Eye (tissue), 1 donor: ENCODE data around the gene ROPN1L.
A peak's percentile ranks its signal among the peaks of the same experiment; 100 is the strongest.

Source experiments
- DNase-seq: peaks from one replicate; pipeline ENCODE4 v3.0.0-alpha.2; 2015

The ROPN1L gene

GRCh38 chr5:10459080-10460055 lies 17.7 kb downstream of the ROPN1L start:
- no peak for DNase-seq

DNA sequence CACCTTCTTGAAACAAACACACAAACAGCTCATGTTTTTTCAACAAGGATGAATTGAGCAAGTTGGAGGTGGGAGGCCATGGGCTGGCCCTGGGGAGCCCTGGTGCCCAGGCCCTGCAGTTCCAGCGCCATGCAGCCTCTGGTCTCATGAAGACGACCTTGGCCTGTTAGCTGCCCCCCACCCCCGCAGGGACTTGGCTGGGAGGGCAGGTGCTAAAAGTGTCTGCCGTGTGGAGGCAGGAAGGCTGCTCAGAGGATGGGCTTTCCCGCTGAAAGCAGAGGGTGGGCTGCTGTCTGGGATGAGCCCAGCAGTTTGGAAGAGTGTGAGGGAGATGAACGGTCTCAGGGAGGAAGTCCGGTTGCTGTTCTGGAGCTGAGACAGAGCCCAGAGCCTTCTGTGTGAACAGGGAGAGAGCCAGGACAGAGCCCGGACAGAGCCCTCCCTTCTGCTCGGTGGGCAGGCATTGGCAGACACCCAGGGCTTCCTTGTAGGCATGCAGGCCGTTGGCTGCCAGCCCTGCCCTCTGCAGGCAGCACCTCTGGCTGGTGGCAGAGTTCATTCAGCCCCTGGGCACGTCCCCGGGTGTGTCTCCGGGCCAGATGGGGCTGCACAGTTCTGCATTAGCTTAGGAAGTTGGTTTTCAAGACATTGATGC lies 18.7 kb downstream of the ROPN1L start:
- DNase-seq: no peak

GRCh38 chr5:10461041-10461440 lies 19.4 kb downstream of the ROPN1L start:
- DNase-seq: no peak

DNA sequence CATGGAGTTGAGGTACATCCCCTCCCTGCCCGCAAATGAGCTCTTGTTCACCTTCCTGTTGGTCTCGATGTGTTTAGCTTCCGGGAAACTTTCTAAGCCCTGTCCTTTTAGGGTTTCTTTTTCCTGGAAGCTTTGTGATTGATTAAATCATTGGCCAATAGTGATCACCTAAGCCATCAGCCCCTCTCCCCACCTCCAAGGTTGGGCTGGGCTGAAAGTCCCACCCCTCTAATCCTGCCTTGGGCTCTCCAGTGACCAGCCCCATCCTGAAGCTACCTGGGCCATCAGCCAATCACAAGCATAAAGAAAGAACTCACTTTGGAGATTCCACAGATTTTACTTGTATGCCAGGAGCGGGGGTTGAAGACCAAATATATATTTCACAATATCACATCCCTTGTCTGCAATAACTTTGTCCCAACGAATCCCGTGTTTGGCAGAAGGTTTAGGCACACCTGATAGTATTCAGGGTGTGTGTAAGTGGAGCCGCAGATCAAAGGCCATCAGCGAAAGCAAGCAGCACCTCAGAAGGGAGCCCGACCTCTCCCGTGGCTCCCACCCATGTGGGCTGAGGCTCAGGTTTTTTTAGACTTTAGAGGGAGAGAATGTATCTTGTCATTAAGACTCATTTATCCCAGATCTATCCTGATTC lies 20.4 kb downstream of the ROPN1L start:
- no peak for DNase-seq

- no peak for DNase-seq
These were observed 21.9 kb downstream of the ROPN1L start for GRCh38 chr5:10463566-10463965.

DNA sequence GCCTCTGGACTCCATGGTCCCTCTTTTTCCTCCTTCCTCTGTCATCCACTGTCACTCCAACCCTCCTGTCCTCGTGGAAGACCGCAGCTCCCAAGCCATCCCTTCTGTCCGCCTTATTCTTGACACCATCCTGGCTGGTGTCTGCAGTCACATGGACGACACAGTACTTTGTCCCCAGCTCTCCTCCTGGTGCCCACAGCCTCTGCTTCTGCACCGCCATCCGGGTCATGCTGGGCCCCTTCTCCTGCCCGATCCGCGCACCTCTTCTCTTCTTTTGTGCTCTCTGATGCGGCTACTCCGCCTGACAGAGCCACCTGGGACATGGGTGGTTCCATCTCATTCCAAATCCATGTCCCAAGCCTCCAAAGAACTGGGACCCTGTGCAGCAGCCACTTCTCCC lies 22.5 kb downstream of the ROPN1L start:
- DNase-seq: no peak

DNA sequence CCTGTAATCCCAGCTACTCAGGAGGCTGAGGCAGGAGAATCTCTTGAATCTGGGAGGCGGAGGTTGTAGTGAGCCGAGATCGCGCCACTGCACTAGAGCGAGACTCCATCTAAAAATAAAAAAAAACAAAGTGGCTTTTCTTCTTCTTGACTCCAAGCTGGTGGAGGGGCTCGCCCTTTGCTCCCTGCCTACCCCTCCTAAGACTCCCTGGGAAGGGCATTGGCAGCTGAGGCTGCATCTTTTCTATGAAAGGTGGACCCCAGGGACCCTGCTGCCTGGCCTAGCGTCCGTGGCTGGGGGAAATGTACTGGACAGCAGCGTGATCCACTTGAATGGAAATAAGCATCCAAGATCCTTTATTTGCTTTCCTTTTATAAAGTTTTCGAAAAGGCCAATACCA lies 24.0 kb downstream of the ROPN1L start:
- DNase-seq: no peak

DNA sequence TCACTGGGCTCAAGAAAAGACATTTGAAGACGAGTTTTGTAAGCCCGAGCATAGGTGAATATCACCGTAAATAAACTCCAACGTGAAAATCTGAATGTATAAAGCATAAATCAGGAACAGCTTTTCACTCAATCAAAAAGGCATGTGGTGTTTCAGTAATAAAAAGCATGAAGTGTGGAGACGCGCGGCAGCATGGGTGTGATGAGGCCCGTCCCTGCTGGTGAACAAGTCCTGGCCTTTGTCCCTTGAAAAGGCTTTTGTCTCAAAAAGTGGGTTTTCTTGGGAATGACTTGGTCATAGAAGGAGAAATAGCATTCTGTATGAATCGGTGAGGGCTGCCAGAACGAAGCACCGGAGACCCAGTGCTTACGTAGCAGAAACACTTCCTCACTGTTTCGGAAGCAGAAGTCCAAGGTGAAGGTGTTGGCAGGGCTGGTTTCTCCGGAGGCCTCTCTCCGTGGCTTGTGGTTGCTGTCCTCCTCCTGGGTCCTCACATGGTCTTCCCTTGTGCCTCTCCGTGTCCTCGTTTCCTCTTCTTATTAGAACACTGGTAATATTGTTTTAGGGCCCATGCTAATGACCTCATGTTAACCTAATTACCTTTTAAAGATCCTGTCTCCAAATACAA lies 24.9 kb downstream of the ROPN1L start:
- no peak for DNase-seq

- no peak for DNase-seq
These were observed 25.9 kb downstream of the ROPN1L start for GRCh38 chr5:10467281-10468198.

- DNase-seq: no peak
These were observed 26.6 kb downstream of the ROPN1L start for GRCh38 chr5:10468256-10468655.

DNA sequence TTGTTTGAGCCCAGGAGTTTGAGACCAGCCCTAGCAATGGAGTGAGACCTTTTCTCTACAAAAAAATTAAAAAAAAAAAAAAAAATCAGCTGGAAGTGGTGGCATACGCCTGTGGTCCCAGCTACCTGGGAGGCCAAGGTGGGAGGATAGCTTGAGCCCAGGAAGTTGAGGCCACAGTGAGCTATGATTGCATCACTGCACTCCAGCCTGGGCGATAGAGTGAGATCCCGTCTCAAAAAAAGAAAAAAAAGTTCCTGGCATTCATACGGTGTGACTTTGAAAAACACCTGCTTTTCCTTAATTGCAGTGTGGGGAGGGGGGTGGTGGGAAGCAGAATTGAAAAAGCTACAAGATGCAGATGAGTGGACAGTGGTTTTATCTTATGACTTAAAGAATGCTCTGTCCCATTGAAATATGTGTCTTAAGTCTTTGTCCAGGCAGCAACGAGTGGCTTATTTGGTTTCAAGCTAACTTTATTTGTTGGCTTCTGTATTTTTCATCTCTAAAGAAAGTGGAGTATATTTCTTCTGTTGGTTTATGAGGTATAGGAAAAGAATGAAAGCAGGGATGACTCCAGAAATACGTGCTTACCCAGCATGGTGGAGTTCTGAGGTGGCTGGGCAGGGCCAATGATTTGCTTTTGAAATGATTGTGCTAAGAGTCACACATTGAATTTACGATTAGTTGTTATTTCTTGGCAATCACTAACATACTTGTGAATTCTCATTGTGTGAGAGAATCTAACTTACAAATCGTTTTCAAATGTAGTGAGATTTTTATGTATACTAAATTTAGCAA lies 27.8 kb downstream of the ROPN1L start:
- DNase-seq: no peak

GRCh38 chr5:10470669-10471068 lies 29.0 kb downstream of the ROPN1L start:
- no peak for DNase-seq

GRCh38 chr5:10471677-10472076 lies 30.0 kb downstream of the ROPN1L start:
- no peak for DNase-seq

DNA sequence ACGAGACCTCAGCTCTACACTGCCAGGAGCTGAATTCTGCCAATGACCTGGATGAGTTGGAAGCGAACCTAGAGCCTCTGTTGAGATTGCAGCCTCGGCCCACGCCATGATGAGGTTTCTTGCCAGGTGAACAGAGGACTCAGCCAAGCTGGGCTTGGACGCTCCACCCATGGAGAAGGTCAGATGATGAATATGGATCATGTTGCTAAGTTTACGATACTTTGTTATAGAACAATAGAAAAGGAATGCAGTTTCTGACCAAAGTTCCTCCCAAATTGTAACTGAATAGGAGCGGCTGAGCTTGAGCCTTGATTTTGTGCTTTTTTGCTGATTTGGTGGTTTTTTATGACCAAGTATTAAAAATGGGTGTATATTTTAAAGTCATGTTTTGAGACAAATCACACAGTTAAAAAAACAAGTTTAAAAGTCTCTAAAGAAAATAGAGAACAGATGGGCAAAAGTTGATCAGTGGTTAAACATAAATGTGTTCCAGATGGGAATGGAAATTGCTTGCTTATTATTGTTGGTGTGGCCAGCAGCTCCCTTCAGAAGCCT lies 32.9 kb downstream of the ROPN1L start:
- peak; percentile 51 for DNase-seq

- DNase-seq: no peak
These were observed 34.4 kb downstream of the ROPN1L start for GRCh38 chr5:10475931-10476676.

DNA sequence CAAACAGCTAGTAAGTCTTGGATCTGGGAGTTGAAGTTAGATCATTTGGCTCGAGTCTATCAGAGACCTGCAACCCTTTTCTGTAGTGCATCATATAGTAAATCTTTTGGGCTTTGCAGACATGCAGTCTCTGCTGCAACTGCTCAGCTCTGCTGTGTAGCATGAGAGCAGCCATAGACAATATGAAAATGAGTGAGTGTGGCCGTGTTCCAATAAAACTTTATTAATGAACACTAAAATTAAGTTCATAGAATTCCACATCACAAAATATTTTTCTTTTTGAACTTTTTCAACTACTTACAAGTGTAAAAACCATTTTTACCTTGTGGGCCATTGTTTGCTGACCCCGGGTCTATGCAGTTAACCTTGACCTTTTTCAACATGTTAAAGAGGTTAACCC lies 35.2 kb downstream of the ROPN1L start:
- DNase-seq: no peak

DNA sequence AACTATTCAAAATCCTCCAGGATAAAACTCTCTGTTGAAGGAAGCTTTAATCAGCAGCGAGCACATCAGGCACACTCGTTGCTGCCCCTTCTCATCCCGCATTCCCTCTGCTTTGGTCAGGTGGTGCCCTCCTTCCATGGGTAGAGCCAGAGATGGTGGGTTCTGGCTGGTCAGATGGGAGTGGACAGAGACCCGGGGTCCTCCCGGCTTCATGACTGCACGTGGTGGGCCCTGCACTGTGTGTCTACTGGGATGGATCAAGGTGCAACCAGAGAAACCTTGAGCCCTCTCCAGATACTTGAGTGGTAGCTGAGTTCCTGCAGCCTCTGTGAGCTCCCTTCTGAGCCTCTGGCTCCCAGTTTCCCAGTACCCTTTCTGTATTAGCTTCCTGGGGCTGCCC lies 36.3 kb downstream of the ROPN1L start:
- DNase-seq: no peak

- no peak for DNase-seq
These were observed 36.8 kb downstream of the ROPN1L start for GRCh38 chr5:10478436-10478835.

GRCh38 chr5:10479154-10479721 lies 37.6 kb downstream of the ROPN1L start:
- DNase-seq: no peak
